Astrocyte (in vitro differentiated cells and primary cell): Measurements from ENCODE around the gene MIER1. TPM values are rescaled to one million over a fixed set of nuclear protein-coding genes. Genes with fewer than 3 reads are reported as not detected.

Experiments
- DNase-seq: peaks from one replicate; pipeline ENCODE4 v3.0.0-alpha.2; 2010; ENCODE audit warnings: low read depth
- FAIRE-seq: peaks from 2 replicates; lab custom pipeline; 2011; peaks lifted over from hg19 to GRCh38; lab: Jason Lieb, UNC
- H2AFZ ChIP-seq: 2 replicates; pipeline ENCODE4 v1.6.0; 2012; ENCODE audit warnings: low read depth, low read length, inconsistent platforms
- H3K27ac ChIP-seq: 2 replicates; pipeline ENCODE4 v1.5.1; 2011; ENCODE audit warnings: low read depth, low read length, inconsistent platforms
- H3K27me3 ChIP-seq: 2 replicates; pipeline ENCODE4 v1.6.0; 2011; ENCODE audit warnings: low read length, inconsistent platforms; ENCODE audit not compliant: insufficient read depth
- H3K36me3 ChIP-seq: 2 replicates; pipeline ENCODE4 v1.5.1; 2011; ENCODE audit warnings: low read length, inconsistent platforms; ENCODE audit not compliant: insufficient read depth
- H3K4me1 ChIP-seq: 2 replicates; pipeline ENCODE4 v1.5.1; 2011; ENCODE audit warnings: low read length, inconsistent platforms; ENCODE audit not compliant: insufficient read depth
- H3K4me2 ChIP-seq: 2 replicates; pipeline ENCODE4 v1.6.0; 2012; ENCODE audit warnings: low read length, inconsistent platforms
- H3K4me3 ChIP-seq: 2 replicates; pipeline ENCODE4 v1.5.1; 2011; ENCODE audit warnings: low read depth, mild to moderate bottlenecking, low read length, inconsistent platforms; ENCODE audit not compliant: insufficient read depth
- H3K79me2 ChIP-seq: 2 replicates; pipeline ENCODE4 v1.6.0; 2012; ENCODE audit warnings: mild to moderate bottlenecking, low read length, inconsistent platforms; ENCODE audit not compliant: insufficient read depth
- H3K9ac ChIP-seq: 2 replicates; pipeline ENCODE4 v1.6.0; 2012; ENCODE audit warnings: mild to moderate bottlenecking, low read length, inconsistent platforms
- H3K9me3 ChIP-seq: 2 replicates; pipeline ENCODE4 v1.5.1; 2012; ENCODE audit warnings: low read depth, mild to moderate bottlenecking, low read length, inconsistent platforms; ENCODE audit not compliant: insufficient read depth
- H4K20me1 ChIP-seq: 2 replicates; pipeline ENCODE4 v1.6.0; 2012; ENCODE audit warnings: low read length, inconsistent platforms; ENCODE audit not compliant: insufficient read depth
- H3K27ac Mint-ChIP-seq: one replicate; pipeline ENCODE4 v1.8.0; 2021; ENCODE audit warnings: mild to moderate bottlenecking, mixed read lengths; ENCODE audit not compliant: unreplicated experiment
- H3K27me3 Mint-ChIP-seq: one replicate; pipeline ENCODE4 v1.8.0; 2021; ENCODE audit warnings: low read depth, mixed read lengths; ENCODE audit not compliant: unreplicated experiment
- H3K36me3 Mint-ChIP-seq: one replicate; pipeline ENCODE4 v1.8.0; 2021; ENCODE audit warnings: low read depth, mixed read lengths; ENCODE audit not compliant: unreplicated experiment
- H3K4me1 Mint-ChIP-seq: one replicate; pipeline ENCODE4 v1.8.0; 2021; ENCODE audit warnings: low read depth, mixed read lengths; ENCODE audit not compliant: unreplicated experiment
- H3K4me3 Mint-ChIP-seq: one replicate; pipeline ENCODE4 v1.8.0; 2021; ENCODE audit warnings: mild to moderate bottlenecking, moderate library complexity, mixed read lengths; ENCODE audit not compliant: unreplicated experiment
- H3K9me3 Mint-ChIP-seq: one replicate; pipeline ENCODE4 v1.8.0; 2021; ENCODE audit warnings: mild to moderate bottlenecking, mixed read lengths; ENCODE audit not compliant: unreplicated experiment
- CTCF ChIP-seq: IDR thresholded peaks from 2 replicates; pipeline ENCODE4 v1.5.1; 2011; ENCODE audit warnings: low read depth, mild to moderate bottlenecking, inconsistent platforms, low read length, moderate library complexity; ENCODE audit not compliant: insufficient read depth
- EZH2 ChIP-seq: IDR thresholded peaks from 2 replicates; pipeline ENCODE4 v1.6.1; 2012; ENCODE audit warnings: mild to moderate bottlenecking, low read length, inconsistent platforms; ENCODE audit not compliant: insufficient read depth
- total RNA-seq: library from RNA; stranded (reverse); gene quantifications from 2 replicates; pipeline ENCODE4 v1.2.1, GENCODE V29; 2021

The MIER1 gene
- total RNA-seq, 1 donor from 2014 or later, result 40.2 TPM

- Mint-ChIP-seq H3K27ac (peak overlapping the region; percentile 7), H3K9me3 (no peaks in the 10 kb centered on the region), H3K4me3 (no peak overlapping the region), H3K4me1 (peaks cover 37% of the 10 kb centered on the region), H3K27me3 (no peaks in the 10 kb centered on the region), H3K36me3 (peaks cover 5% of the 10 kb centered on the region)
- H3K9ac ChIP-seq, result no peak overlapping the region
- H3K36me3 ChIP-seq, result peaks cover 2% of the 10 kb centered on the region
- no peaks in the 10 kb centered on the region for H3K9me3 ChIP-seq
- peak overlapping the region; percentile 7 for H3K27ac ChIP-seq
- DNase-seq, result no peak
- TF ChIP-seq CTCF (no peak), EZH2 (no peak)
- no peak overlapping the region for H2AFZ ChIP-seq
- no peak for FAIRE-seq
- peaks cover 36% of the 10 kb centered on the region for H4K20me1 ChIP-seq
- H3K4me1 ChIP-seq, result peaks cover 18% of the 10 kb centered on the region
- peaks cover 99% of the 10 kb centered on the region for H3K79me2 ChIP-seq
- H3K27me3 ChIP-seq, result no peaks in the 10 kb centered on the region
- H3K4me3 ChIP-seq, result no peak overlapping the region
- H3K4me2 ChIP-seq, result no peak overlapping the region
These were observed 12.9 kb downstream of the MIER1 start for GRCh38 chr1:66937529-66938234.

GRCh38 chr1:66938613-66939012 lies 13.8 kb downstream of the MIER1 start:
- Histone ChIP-seq H3K9me3 (no peaks in the 10 kb centered on the region), H3K36me3 (peaks cover 2% of the 10 kb centered on the region), H3K9ac (no peak overlapping the region), H3K4me1 (peaks cover 20% of the 10 kb centered on the region), H2AFZ (no peak overlapping the region), H3K4me3 (peak overlapping the region; percentile 9), H3K27me3 (no peaks in the 10 kb centered on the region), H4K20me1 (peaks cover 28% of the 10 kb centered on the region), H3K79me2 (peaks cover 99% of the 10 kb centered on the region), H3K27ac (peak overlapping the region; percentile 7), H3K4me2 (peak overlapping the region; percentile 34)
- peaks cover 5% of the 10 kb centered on the region for H3K36me3 Mint-ChIP-seq
- no peak overlapping the region for H3K4me3 Mint-ChIP-seq
- H3K27ac Mint-ChIP-seq, result peak overlapping the region; percentile 42
- H3K27me3 Mint-ChIP-seq, result no peaks in the 10 kb centered on the region
- H3K4me1 Mint-ChIP-seq, result peaks cover 39% of the 10 kb centered on the region
- TF ChIP-seq CTCF (no peak), EZH2 (no peak)
- peak; percentile 61 for DNase-seq
- FAIRE-seq, result peak; percentile 60
- H3K9me3 Mint-ChIP-seq, result no peaks in the 10 kb centered on the region

- Histone ChIP-seq H3K27ac (no peak overlapping the region), H3K9me3 (no peaks in the 10 kb centered on the region), H4K20me1 (peaks cover 17% of the 10 kb centered on the region), H3K4me2 (no peak overlapping the region), H3K27me3 (no peaks in the 10 kb centered on the region), H3K4me1 (peaks cover 28% of the 10 kb centered on the region), H3K4me3 (no peak overlapping the region), H3K9ac (no peak overlapping the region), H2AFZ (no peak overlapping the region), H3K36me3 (peaks cover 2% of the 10 kb centered on the region), H3K79me2 (peaks cover 94% of the 10 kb centered on the region)
- TF ChIP-seq EZH2 (no peak), CTCF (no peak)
- no peak overlapping the region for H3K27ac Mint-ChIP-seq
- DNase-seq (peak; percentile 55), FAIRE-seq (no peak)
- peaks cover 35% of the 10 kb centered on the region for H3K4me1 Mint-ChIP-seq
- no peaks in the 10 kb centered on the region for H3K27me3 Mint-ChIP-seq
- H3K4me3 Mint-ChIP-seq, result no peak overlapping the region
- no peaks in the 10 kb centered on the region for H3K9me3 Mint-ChIP-seq
- peaks cover 5% of the 10 kb centered on the region for H3K36me3 Mint-ChIP-seq
These were observed 16.2 kb downstream of the MIER1 start for GRCh38 chr1:66940981-66941380.
